Caco-2 (cell line): ENCODE results near the gene TMEM143. TPM values are rescaled to one million over a fixed set of nuclear protein-coding genes. Genes with fewer than 3 reads are reported as not detected.
A peak's percentile ranks its signal among the peaks of the same experiment; 100 is the strongest.

Experiments used
- BruUV-seq: library from RNA; stranded (reverse); fragments of 400-500 nt; replicated peaks from 2 replicates; lab custom pipeline; 2021; lab: Mats Ljungman, UMichigan
- CTCF ChIA-PET: fragments of 300-600 bp; sonication (Branson Sonifier 250); formaldehyde crosslinking; loops from one replicate; lab custom pipeline; 2022; ENCODE audit warnings: antibody characterized with exemption; lab: Charles Lee
- POLR2A ChIA-PET: fragments of 300-600 bp; sonication (Branson Sonifier 250); formaldehyde crosslinking; loops from one replicate; lab custom pipeline; 2022; ENCODE audit warnings: antibody characterized with exemption; lab: Charles Lee
- DNase-seq, 2 experiments: peaks; one replicate each; pipeline versions ENCODE4 v3.0.0 to v3.0.0-alpha.2; 2020 to 2022
- H3K27me3 ChIP-seq: replicated peaks from 2 replicates; pipeline ENCODE4 v1.6.0; 2011; ENCODE audit warnings: low read length; ENCODE audit not compliant: control insufficient read depth, insufficient read depth
- H3K36me3 ChIP-seq: 2 replicates; pipeline ENCODE4 v1.5.1; 2011; ENCODE audit warnings: low read length; ENCODE audit not compliant: control insufficient read depth, insufficient read depth
- H3K4me1 ChIP-seq: fragments of 250-450 bp; sonication (Bioruptor Pico); 2 replicates; pipeline ENCODE4 v1.5.1; 2020; ENCODE audit warnings: mild to moderate bottlenecking
- H3K4me3 ChIP-seq: 2 replicates; pipeline ENCODE4 v1.5.1; 2011; ENCODE audit warnings: low read depth, mild to moderate bottlenecking, control low read depth, low read length
- H3K9me3 ChIP-seq: fragments of 250-450 bp; sonication (Bioruptor Pico); 2 replicates; pipeline ENCODE4 v1.5.1; 2020; ENCODE audit warnings: mild to moderate bottlenecking, moderate library complexity
- H3K27ac Mint-ChIP-seq: one replicate; pipeline ENCODE4 v1.8.0; 2022; ENCODE audit warnings: mixed read lengths; ENCODE audit not compliant: unreplicated experiment
- H3K27me3 Mint-ChIP-seq: one replicate; pipeline ENCODE4 v1.8.0; 2022; ENCODE audit warnings: mixed read lengths; ENCODE audit not compliant: insufficient read depth, unreplicated experiment
- H3K36me3 Mint-ChIP-seq: one replicate; pipeline ENCODE4 v1.8.0; 2022; ENCODE audit warnings: mild to moderate bottlenecking, mixed read lengths; ENCODE audit not compliant: insufficient read depth, unreplicated experiment
- H3K4me1 Mint-ChIP-seq: one replicate; pipeline ENCODE4 v1.8.0; 2022; ENCODE audit warnings: low read depth, mixed read lengths; ENCODE audit not compliant: unreplicated experiment
- H3K4me3 Mint-ChIP-seq: one replicate; pipeline ENCODE4 v1.8.0; 2022; ENCODE audit warnings: mild to moderate bottlenecking, moderate library complexity, mixed read lengths; ENCODE audit not compliant: unreplicated experiment
- H3K9me3 Mint-ChIP-seq: one replicate; pipeline ENCODE4 v1.8.0; 2022; ENCODE audit warnings: mixed read lengths; ENCODE audit not compliant: unreplicated experiment
- CTCF ChIP-seq, 2 experiments: fragments of 200-600 bp in 1 of 2; IDR thresholded peaks; 1 replicate in 1 of 2; 2 replicates in 1 of 2; pipeline versions ENCODE4 v1.5.1 to v1.8.0; 2011 to 2022; ENCODE audit warnings: antibody characterized with exemption in 1 of 2, control low read depth in 1 of 2, inconsistent platforms in 1 of 2, low read depth in 1 of 2, low read length in 1 of 2, mild to moderate bottlenecking in 1 of 2, moderate library complexity in 1 of 2; ENCODE audit not compliant: insufficient read depth in 1 of 2, severe bottlenecking in 1 of 2, unreplicated experiment in 1 of 2
- intact Hi-C: fragments of 100-400 bp; cut with micrococcal nuclease; formaldehyde crosslinking; loops from one replicate; pipeline ENCODE4 v1.10.0; 2022; ENCODE audit not compliant: unreplicated experiment
- total RNA-seq: library from RNA; stranded (reverse); gene quantifications from 2 replicates; pipeline ENCODE4 v1.2.3, GENCODE V29; 2022

Gene TMEM143
- total RNA-seq, 1 experiment from 2014 or later: 24.4 TPM

- Histone ChIP-seq H3K4me3 (no peak overlapping the region), H3K36me3 (no peaks in the 10 kb centered on the region), H3K9me3 (no peaks in the 10 kb centered on the region), H3K27me3 (no peaks in the 10 kb centered on the region), H3K4me1 (peaks cover 21% of the 10 kb centered on the region)
- TF ChIP-seq CTCF (IDR thresholded peaks at IDR 0.05; ENCODE audit: insufficient read depth in 1 of 2, low read depth in 1 of 2, low read length in 1 of 2, severe bottlenecking in 1 of 2, unreplicated experiment in 1 of 2): no peak
- no peak for DNase-seq
- Mint-ChIP-seq H3K27me3 (no peaks in the 10 kb centered on the region), H3K27ac (peak overlapping the region; percentile 93), H3K36me3 (peaks cover 54% of the 10 kb centered on the region), H3K9me3 (no peaks in the 10 kb centered on the region), H3K4me1 (peaks cover 25% of the 10 kb centered on the region), H3K4me3 (no peak overlapping the region)
- BruUV-seq: no TSS peak
- CTCF ChIA-PET: no interaction called here
- POLR2A ChIA-PET: no interaction called here
- intact Hi-C loops: no loop called here
Observed at GRCh38 chr19:48359123-48359522, 4.6 kb downstream of the TMEM143 start.

GRCh38 chr19:48355365-48355954 lies 8.3 kb downstream of the TMEM143 start:
- peak; percentile 86 to 92 for DNase-seq
- CTCF ChIA-PET: interaction anchor here (0.7 to 2.8 kb wide), 6 partner anchors 8 to 90 kb away, joined by 3 to 14 read pairs (median 4); partner anchors contain the start of genes GRWD1, SYNGR4 and TMEM143
- Histone ChIP-seq H3K27me3 (no peaks in the 10 kb centered on the region), H3K9me3 (no peaks in the 10 kb centered on the region), H3K36me3 (no peaks in the 10 kb centered on the region), H3K4me1 (peaks cover 30% of the 10 kb centered on the region), H3K4me3 (no peak overlapping the region)
- intact Hi-C loops: no loop called here
- Mint-ChIP-seq H3K4me3 (peak overlapping the region; percentile 62), H3K27ac (peak overlapping the region; percentile 97), H3K27me3 (no peaks in the 10 kb centered on the region), H3K36me3 (peaks cover 37% of the 10 kb centered on the region), H3K9me3 (no peaks in the 10 kb centered on the region), H3K4me1 (peaks cover 41% of the 10 kb centered on the region)
- no TSS peak for BruUV-seq
- TF ChIP-seq CTCF (IDR thresholded peaks at IDR 0.05; ENCODE audit: insufficient read depth in 1 of 2, low read depth in 1 of 2, low read length in 1 of 2, severe bottlenecking in 1 of 2, unreplicated experiment in 1 of 2): no peak
- POLR2A ChIA-PET: interaction anchor here (0.5 to 2.3 kb wide), 5 partner anchors 8 to 199 kb away, joined by 4 to 50 read pairs (median 6); partner anchors contain the start of genes SYNGR4 and TMEM143

- Histone ChIP-seq H3K9me3 (no peaks in the 10 kb centered on the region), H3K4me3 (no peak overlapping the region), H3K36me3 (no peaks in the 10 kb centered on the region), H3K4me1 (peaks cover 30% of the 10 kb centered on the region), H3K27me3 (no peaks in the 10 kb centered on the region)
- POLR2A ChIA-PET: interaction anchor here (0.6 to 2.3 kb wide), 7 partner anchors 9 to 244 kb away, joined by 4 to 50 read pairs (median 6); partner anchors contain the start of genes KDELR1, SYNGR4 and TMEM143
- Mint-ChIP-seq H3K36me3 (peaks cover 27% of the 10 kb centered on the region), H3K4me3 (peak overlapping the region; percentile 62), H3K27me3 (no peaks in the 10 kb centered on the region), H3K4me1 (peaks cover 35% of the 10 kb centered on the region), H3K9me3 (no peaks in the 10 kb centered on the region), H3K27ac (peak overlapping the region; percentile 97)
- intact Hi-C loops: loop anchor here (1.0 to 5.0 kb wide), 2 partner anchors 10 to 38 kb away; partner anchors contain the start of genes GRIN2D, KDELR1 and SYNGR4
- peak; percentile 95 to 96 for DNase-seq
- BruUV-seq: no TSS peak
- CTCF ChIA-PET: interaction anchor here (0.5 to 2.8 kb wide), 12 partner anchors 9 to 254 kb away, joined by 3 to 14 read pairs (median 3); partner anchors contain the start of genes GRWD1, KDELR1, SYNGR4 and TMEM143
- no peak for TF ChIP-seq CTCF (IDR thresholded peaks at IDR 0.05; ENCODE audit: insufficient read depth in 1 of 2, low read depth in 1 of 2, low read length in 1 of 2, severe bottlenecking in 1 of 2, unreplicated experiment in 1 of 2)
Observed at GRCh38 chr19:48354332-48354992, 9.3 kb downstream of the TMEM143 start.
